ENCODE measurements around the gene NEFH. TPM values are rescaled to one million over a fixed set of nuclear protein-coding genes. Genes with fewer than 3 reads are reported as not detected.

NEFH gene
- total and polyA plus RNA-seq, 5 experiments from 2014 or later = 0.27 to 0.67 (median 0.47) TPM

Other genes with a start within 250 kb of the NEFH start
- gene RHBDD3, start 212.2 kb upstream of the NEFH start, total RNA-seq = 10 to 100 TPM; 18.7 to 19.2 TPM
- 10 to 100 TPM in 1 of 3 donors, 1 to 10 TPM in 2; 4.7 to 13.1 (median 4.9) TPM for gene RHBDD3, start 212.2 kb upstream of the NEFH start, polyA plus RNA-seq
- 100 to 1,000 TPM; 290 to 292 TPM for gene EWSR1, start 211.9 kb upstream of the NEFH start, total RNA-seq
- 100 to 1,000 TPM; 141 to 215 (median 175) TPM for gene EWSR1, start 211.9 kb upstream of the NEFH start, polyA plus RNA-seq
- gene GAS2L1, start 173.6 kb upstream of the NEFH start, total RNA-seq = not detected
- gene GAS2L1, start 173.6 kb upstream of the NEFH start, polyA plus RNA-seq = under 1 TPM in 1 of 3 donors, not detected in 2; 0.54 TPM
- 1 to 10 TPM in 1 of 2 experiments, under 1 TPM in 1; 0.49 to 1.3 TPM for gene RASL10A, start 164.5 kb upstream of the NEFH start, total RNA-seq
- not detected for gene RASL10A, start 164.5 kb upstream of the NEFH start, polyA plus RNA-seq
- 10 to 100 TPM; 44.7 to 45.3 TPM for gene AP1B1, start 91.6 kb upstream of the NEFH start, total RNA-seq
- gene AP1B1, start 91.6 kb upstream of the NEFH start, polyA plus RNA-seq = 10 to 100 TPM; 10.9 to 19.8 (median 11.3) TPM
- gene RFPL1, start 41.6 kb upstream of the NEFH start, total RNA-seq = not detected
- gene RFPL1, start 41.6 kb upstream of the NEFH start, polyA plus RNA-seq = under 1 TPM in 1 of 3 donors, not detected in 2; 0.11 TPM
- 10 to 100 TPM; 47.2 to 48.0 TPM for gene THOC5, start 73.5 kb downstream of the NEFH start, total RNA-seq
- gene THOC5, start 73.5 kb downstream of the NEFH start, polyA plus RNA-seq = 10 to 100 TPM; 20.1 to 25.7 (median 20.8) TPM
- 10 to 100 TPM; 43.4 to 46.1 TPM for gene NIPSNAP1, start 100.9 kb downstream of the NEFH start, total RNA-seq
- 10 to 100 TPM; 58.9 to 62.8 (median 59.6) TPM for gene NIPSNAP1, start 100.9 kb downstream of the NEFH start, polyA plus RNA-seq
- 10 to 100 TPM; 23.6 to 25.4 TPM for gene NF2, start 123.4 kb downstream of the NEFH start, total RNA-seq
- gene NF2, start 123.4 kb downstream of the NEFH start, polyA plus RNA-seq = 10 to 100 TPM; 15.3 to 16.8 (median 15.5) TPM
- under 1 TPM in 1 of 2 experiments, not detected in 1; 0.11 TPM for gene CABP7, start 239.8 kb downstream of the NEFH start, total RNA-seq
- gene CABP7, start 239.8 kb downstream of the NEFH start, polyA plus RNA-seq = under 1 TPM; 0.06 to 0.09 (median 0.06) TPM